H1 (cell line): ENCODE data around the gene PLEKHA4. TPM values are rescaled to one million over a fixed set of nuclear protein-coding genes. Genes with fewer than 3 reads are reported as not detected.
A peak's percentile ranks its signal among the peaks of the same experiment; 100 is the strongest.

Source experiments
- CTCF ChIA-PET: fragments of 300-600 bp; sonication (Branson Sonifier 250); formaldehyde crosslinking; loops from one replicate; lab custom pipeline; 2021; ENCODE audit not compliant: partially characterized antibody; lab: Charles Lee
- POLR2A ChIA-PET: fragments of 300-600 bp; sonication (Branson Sonifier 250); formaldehyde crosslinking; loops from one replicate; lab custom pipeline; 2021; ENCODE audit warnings: inconsistent platforms; ENCODE audit not compliant: partially characterized antibody; lab: Charles Lee
- DNase-seq, 2 experiments: peaks; one replicate each; pipeline versions ENCODE4 v3.0.0 to v3.0.0-alpha.2; 2010 to 2022; ENCODE audit warnings: low spot score in 2 of 2, low read depth in 1 of 2, mixed read lengths in 1 of 2
- FAIRE-seq: peaks from 2 replicates; lab custom pipeline; 2011; peaks lifted over from hg19 to GRCh38; lab: Jason Lieb, UNC
- H2AFZ ChIP-seq: 2 replicates; pipeline ENCODE4 v1.8.1; 2012; ENCODE audit warnings: low read length, inconsistent platforms
- H2AK5ac ChIP-seq: 2 replicates; pipeline ENCODE4 v1.6.1; 2013; ENCODE audit warnings: low read depth, low read length
- H2BK120ac ChIP-seq: replicated peaks from 2 replicates; pipeline ENCODE3; 2013; ENCODE audit warnings: low read depth, low read length, inconsistent platforms
- H2BK12ac ChIP-seq: 2 replicates; pipeline ENCODE4 v1.6.1; 2013; ENCODE audit warnings: low read depth, low read length
- H2BK15ac ChIP-seq: 2 replicates; pipeline ENCODE4 v1.6.1; 2013; ENCODE audit warnings: low read length
- H2BK20ac ChIP-seq: 2 replicates; pipeline ENCODE4 v1.6.1; 2013; ENCODE audit warnings: low read length
- H2BK5ac ChIP-seq: 2 replicates; pipeline ENCODE4 v1.6.1; 2013; ENCODE audit warnings: low read depth, low read length
- H3K14ac ChIP-seq: 2 replicates; pipeline ENCODE4 v1.6.1; 2013; ENCODE audit warnings: inconsistent platforms; ENCODE audit not compliant: insufficient read length
- H3K18ac ChIP-seq: 2 replicates; pipeline ENCODE4 v1.6.1; 2013; ENCODE audit warnings: low read length; ENCODE audit errors: extremely low read depth
- H3K23ac ChIP-seq: 2 replicates; pipeline ENCODE4 v1.6.1; 2013; ENCODE audit warnings: inconsistent platforms; ENCODE audit not compliant: insufficient read length
- H3K23me2 ChIP-seq: 2 replicates; pipeline ENCODE4 v1.6.1; 2013; ENCODE audit warnings: low read depth, low read length
- H3K27ac ChIP-seq: 2 replicates; pipeline ENCODE4 v1.6.1; 2011; ENCODE audit warnings: low read depth, low read length, inconsistent platforms
- H3K27me3 ChIP-seq, 4 experiments: replicated peaks in 1 of 4; 1 replicate in 1 of 4; 2 replicates in 3 of 4; pipeline versions ENCODE4 v1.6.1 to v1.8.1; 2011 to 2013; ENCODE audit warnings: low read length in 3 of 4, mild to moderate bottlenecking in 3 of 4, inconsistent platforms in 2 of 4, mixed read lengths in 2 of 4, moderate library complexity in 1 of 4; ENCODE audit not compliant: control insufficient read depth in 3 of 4, insufficient read depth in 3 of 4; ENCODE audit errors: extremely low read depth in 1 of 4
- H3K36me3 ChIP-seq, 4 experiments: 2 replicates each; pipeline versions ENCODE4 v1.6.1 to v1.8.1; 2011 to 2013; ENCODE audit warnings: mild to moderate bottlenecking in 4 of 4, low read length in 3 of 4, moderate library complexity in 2 of 4, control low read depth in 1 of 4, inconsistent platforms in 1 of 4; ENCODE audit not compliant: insufficient read depth in 4 of 4, control insufficient read depth in 2 of 4
- H3K4ac ChIP-seq: replicated peaks from 2 replicates; pipeline ENCODE3; 2013; ENCODE audit warnings: low read length, low read depth, mixed read lengths, inconsistent platforms; ENCODE audit not compliant: insufficient read length
- H3K4me1 ChIP-seq, 4 experiments: replicated peaks in 1 of 4; 1 replicate in 1 of 4; 2 replicates in 3 of 4; pipeline versions ENCODE4 v1.6.1 to v1.8.1; 2011 to 2013; ENCODE audit warnings: low read length in 3 of 4, inconsistent platforms in 2 of 4, mixed read lengths in 1 of 4; ENCODE audit not compliant: insufficient read depth in 4 of 4, control insufficient read depth in 3 of 4
- H3K4me2 ChIP-seq, 2 experiments: 2 replicates each; pipeline versions ENCODE4 v1.6.1 to v1.8.1; 2011 to 2013; ENCODE audit warnings: low read depth in 2 of 2, low read length in 2 of 2, control low read depth in 1 of 2, inconsistent platforms in 1 of 2, mild to moderate bottlenecking in 1 of 2; ENCODE audit not compliant: insufficient read depth in 1 of 2
- H3K4me3 ChIP-seq, 4 experiments: fragments of 200-600, 300-600 bp in 1 of 4; sonication (generic), shearing (Covaris generic), sonication (Bioruptor Twin) in 1 of 4; 2 replicates each; pipeline versions ENCODE4 v1.5.1 to v1.8.1; 2011 to 2016; ENCODE audit warnings: low read length in 4 of 4, low read depth in 3 of 4, control low read depth in 2 of 4, inconsistent platforms in 2 of 4, mild to moderate bottlenecking in 2 of 4, mixed read lengths in 1 of 4, moderate library complexity in 1 of 4; ENCODE audit not compliant: insufficient read depth in 2 of 4; ENCODE audit errors: extremely low read depth in 1 of 4
- H3K56ac ChIP-seq: replicated peaks from 2 replicates; pipeline ENCODE3; 2013; ENCODE audit warnings: low read depth, mild to moderate bottlenecking, mixed read lengths, low read length, inconsistent platforms; ENCODE audit not compliant: insufficient read length
- H3K79me1 ChIP-seq: 2 replicates; pipeline ENCODE4 v1.6.1; 2013; ENCODE audit warnings: low read depth, low read length, control low read depth
- H3K79me2 ChIP-seq, 2 experiments: 2 replicates each; pipeline versions ENCODE4 v1.6.1 to v1.8.1; 2012 to 2013; ENCODE audit warnings: low read length in 2 of 2, mild to moderate bottlenecking in 2 of 2, inconsistent platforms in 1 of 2; ENCODE audit not compliant: insufficient read depth in 2 of 2, control insufficient read depth in 1 of 2
- H3K9ac ChIP-seq, 4 experiments: replicated peaks in 1 of 4; 1 replicate in 1 of 4; 2 replicates in 3 of 4; pipeline versions ENCODE4 v1.6.1 to v1.8.1; 2011 to 2013; ENCODE audit warnings: low read depth in 3 of 4, low read length in 3 of 4, control low read depth in 2 of 4, mild to moderate bottlenecking in 2 of 4, moderate library complexity in 2 of 4, inconsistent platforms in 1 of 4; ENCODE audit errors: extremely low read depth in 1 of 4
- H3K9me3 ChIP-seq, 2 experiments: 2 replicates each; pipeline versions ENCODE4 v1.6.1 to v1.8.1; 2012 to 2013; ENCODE audit warnings: mild to moderate bottlenecking in 2 of 2, moderate library complexity in 2 of 2, control low read depth in 1 of 2, inconsistent platforms in 1 of 2, low read depth in 1 of 2, low read length in 1 of 2, mixed read lengths in 1 of 2; ENCODE audit not compliant: insufficient read depth in 2 of 2
- H4K20me1 ChIP-seq, 2 experiments: replicated peaks in 1 of 2; 2 replicates each; pipeline versions ENCODE3 to v1.8.1; 2011 to 2013; ENCODE audit warnings: inconsistent platforms in 2 of 2, low read length in 2 of 2, mild to moderate bottlenecking in 1 of 2; ENCODE audit not compliant: insufficient read depth in 2 of 2, control insufficient read depth in 1 of 2
- H4K5ac ChIP-seq: 2 replicates; pipeline ENCODE4 v1.6.1; 2013; ENCODE audit warnings: low read length, low read depth, mixed read lengths, inconsistent platforms; ENCODE audit not compliant: insufficient read length
- H4K8ac ChIP-seq: 2 replicates; pipeline ENCODE4 v1.8.0; 2013; ENCODE audit warnings: mild to moderate bottlenecking, moderate library complexity, low read length, inconsistent platforms; ENCODE audit not compliant: insufficient read depth; ENCODE audit errors: extremely low read depth
- H4K91ac ChIP-seq: replicated peaks from 2 replicates; pipeline ENCODE3; 2013; ENCODE audit warnings: low read length, mixed read lengths, inconsistent platforms; ENCODE audit not compliant: insufficient read length
- CHD1 ChIP-seq: IDR thresholded peaks from 2 replicates; pipeline ENCODE4 v1.6.1; 2012; ENCODE audit warnings: low read depth, low read length, improper control_type of control experiment
- EGR1 ChIP-seq: IDR thresholded peaks from 2 replicates; pipeline ENCODE4 v1.6.1; 2011; ENCODE audit warnings: low read depth, low read length, borderline replicate concordance
- EZH2 ChIP-seq: fragments of 200-600 bp; sonication (generic); IDR thresholded peaks from 2 replicates; pipeline ENCODE4 v1.7.1; 2012; ENCODE audit warnings: low read depth, mild to moderate bottlenecking, moderate library complexity, low read length, inconsistent platforms; ENCODE audit not compliant: severe bottlenecking
- JUN ChIP-seq: IDR thresholded peaks from 2 replicates; pipeline ENCODE4 v1.6.1; 2011; ENCODE audit warnings: low read depth, mild to moderate bottlenecking, improper control_type of control experiment, low read length
- PHF8 ChIP-seq: fragments of 200-600 bp; sonication (generic); conservative IDR thresholded peaks from 2 replicates; pipeline ENCODE4 v1.7.1; 2012; ENCODE audit warnings: low read depth, mild to moderate bottlenecking, inconsistent platforms, low read length, moderate library complexity
- POLR2AphosphoS5 ChIP-seq: IDR thresholded peaks from 2 replicates; pipeline ENCODE4 v1.6.1; 2011; ENCODE audit warnings: low read depth, low read length
- POU5F1 ChIP-seq: IDR thresholded peaks from 2 replicates; pipeline ENCODE4 v1.6.1; 2011; ENCODE audit warnings: low read depth, mild to moderate bottlenecking, low read length, moderate library complexity
- RAD21 ChIP-seq, 2 experiments: IDR thresholded peaks in 1 of 2; conservative IDR thresholded peaks in 1 of 2; 2 replicates each; pipeline ENCODE4 v1.6.1; 2011; ENCODE audit warnings: low read depth in 2 of 2, low read length in 2 of 2, improper control_type of control experiment in 1 of 2, inconsistent platforms in 1 of 2, mild to moderate bottlenecking in 1 of 2, moderate library complexity in 1 of 2
- SAP30 ChIP-seq: fragments of 300-600 bp; sonication (generic); IDR thresholded peaks from 2 replicates; pipeline ENCODE4 v1.7.1; 2012; ENCODE audit warnings: low read length, moderate library complexity, mild to moderate bottlenecking, inconsistent platforms; ENCODE audit not compliant: insufficient read depth, insufficient replicate concordance
- SIRT6 ChIP-seq: IDR thresholded peaks from one replicate; pipeline ENCODE4 v1.7.1; 2012; ENCODE audit warnings: low read length, inconsistent platforms
- WGBS, 2 experiments: shearing (Covaris generic) in 1 of 2; methylation state at CpG; one replicate each; pipeline versions ENCODE4 v1.1.6 to v1.1.7; 2013 to 2015; ENCODE audit warnings: low lambda C conversion rate in 2 of 2, mixed read lengths in 2 of 2, inconsistent platforms in 1 of 2, low coverage in 1 of 2, missing lambda C conversion rate in 1 of 2; ENCODE audit not compliant: insufficient replicate concordance in 2 of 2, insufficient coverage in 1 of 2, insufficient read length in 1 of 2; ENCODE audit errors: extremely low coverage in 1 of 2, missing lambda C conversion rate in 1 of 2; 5-methylcytosine and 5-hydroxymethylcytosine counted together
- polyA plus RNA-seq, 7 experiments: library from polyadenylated mRNA; depleted of rRNA in 3 of 7; stranded (reverse) in 5 of 7; unstranded in 2 of 7; fragments of >200 nt in 5 of 7; fragments of 200-250 nt in 2 of 7; gene quantifications; 1 replicate in 5 of 7; 2 replicates in 1 of 7; 4 replicates in 1 of 7; pipeline versions ENCODE4 v1.2.1 to v1.2.3, GENCODE V29; 2011 to 2013; ENCODE audit warnings: missing spikeins in 2 of 7, mixed read lengths in 2 of 7
- total RNA-seq: library from RNA; stranded (reverse); fragmentation: NEBNext Ultra II Directional; extraction: Animal tissue kit (Norgen Biotek cat#: 25700); gene quantifications from 2 replicates; pipeline ENCODE4 v1.2.1, GENCODE V29; 2021
- TF ChIP-seq, protein P1 (sequence below): IDR thresholded peaks from 2 replicates; pipeline ENCODE4 v1.6.1; 2011; ENCODE audit warnings: low read depth, mild to moderate bottlenecking, low read length; ENCODE audit not compliant: insufficient read depth

The PLEKHA4 gene
- total and polyA plus RNA-seq, 2 of the 8 experiments (the other 6 are each of a cell fraction or from before 2014, with no cell fraction given): 8.2 to 18.0 TPM

DNA sequence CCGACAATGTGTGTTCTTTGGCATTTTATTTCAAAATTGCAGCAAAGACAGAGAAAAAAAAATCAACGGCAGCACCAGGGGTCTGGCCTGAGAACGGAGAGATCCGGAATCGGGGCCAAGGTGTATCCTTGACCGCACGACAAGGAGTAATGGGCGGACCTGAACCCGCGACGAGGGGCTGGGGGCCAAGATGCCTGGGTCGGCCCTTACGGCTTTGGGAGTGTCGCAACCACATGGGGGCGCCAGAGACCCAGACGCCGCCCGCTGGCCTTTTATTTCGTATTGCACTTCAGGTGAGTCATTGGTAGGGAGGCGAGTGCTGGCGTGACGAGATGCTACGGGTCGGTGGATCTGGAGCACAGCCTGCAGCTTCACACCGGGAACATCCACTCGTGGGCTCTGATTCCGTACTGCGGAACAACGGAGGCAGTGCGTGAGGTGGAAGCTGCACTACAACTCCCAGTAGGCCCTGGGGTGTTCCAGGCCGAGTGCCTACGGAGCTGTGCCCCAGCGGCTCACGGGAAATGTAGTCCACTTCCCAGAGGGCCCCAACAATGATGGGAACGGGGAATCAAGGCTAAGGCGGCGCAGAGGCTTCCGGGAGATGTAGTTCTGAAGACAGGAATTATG is 73.2 kb downstream of the PLEKHA4 start:
- Histone ChIP-seq H3K18ac (peak overlapping the region; percentile 89), H2AK5ac (no peak overlapping the region), H3K23ac (no peak overlapping the region), H3K27me3 (no peaks in the 10 kb centered on the region), H4K91ac (peak overlapping the region; percentile 92), H3K79me2 (no peaks in the 10 kb centered on the region), H3K14ac (no peak overlapping the region), H3K23me2 (no peaks in the 10 kb centered on the region), H2AFZ (peak overlapping the region; percentile 93; the same call in 1 of the 2 replicates), H4K5ac (peak overlapping the region; percentile 53), H2BK5ac (peak overlapping the region; percentile 99), H3K36me3 (no peaks in the 10 kb centered on the region), H4K20me1 (no peaks in the 10 kb centered on the region), H3K4me1 (peaks cover 0 to 16% (median 10%) of the 10 kb centered on the region in 4 experiments; a peak in 6 of 7 replicates), H3K79me1 (no peaks in the 10 kb centered on the region), H3K56ac (peak overlapping the region; percentile 27), H3K9me3 (no peaks in the 10 kb centered on the region), H2BK120ac (no peak overlapping the region), H2BK15ac (peak overlapping the region; percentile 99; the same call in 1 of the 2 replicates), H2BK20ac (peak overlapping the region; percentile 73; the same call in 1 of the 2 replicates), H3K4me2 (peak overlapping the region; percentile 25 to 71), H3K4ac (no peak overlapping the region), H4K8ac (peak overlapping the region; percentile 94), H2BK12ac (peak overlapping the region; percentile 99), H3K9ac (peak overlapping the region in 3 of 4 experiments; percentile 8 to 72 (median 44); a peak in 4 of 7 replicates), H3K4me3 (peak overlapping the region; percentile 39 to 84 (median 70)), H3K27ac (peak overlapping the region; percentile 65; the same call in 1 of the 2 replicates)
- POLR2A ChIA-PET: interaction anchor here (0.6 to 2.0 kb wide), 18 partner anchors 10 to 179 kb away, joined by 3 to 13 read pairs (median 4); partner anchors contain the start of genes BCAT2, CA11, DHDH and FTL
- peak; percentile 82 to 92 for DNase-seq
- peak; percentile 91 for FAIRE-seq
- CTCF ChIA-PET: interaction anchor here (0.6 to 17.5 kb wide), 34 partner anchors 9 to 1469 kb away, joined by 3 to 285 read pairs (median 4); partner anchors contain the start of genes BCAT2, CA11 and HSD17B14
- 7% methylated on average over 37 of the region's 38 CpGs; no CpG with 5 or more reads in 1 of the 2 experiments for WGBS, 2 experiments
- TF ChIP-seq CHD1: no peak
- no peak for TF ChIP-seq SIRT6
- TF ChIP-seq RAD21 (IDR thresholded peaks at IDR 0.05 in 1 of 2, conservative IDR thresholded peaks at IDR 0.05 in 1 of 2; ENCODE audit: low read depth in 2 of 2, low read length in 2 of 2): peak; percentile 75 to 79
- TF ChIP-seq POU5F1: no peak
- TF ChIP-seq, protein P1, sequence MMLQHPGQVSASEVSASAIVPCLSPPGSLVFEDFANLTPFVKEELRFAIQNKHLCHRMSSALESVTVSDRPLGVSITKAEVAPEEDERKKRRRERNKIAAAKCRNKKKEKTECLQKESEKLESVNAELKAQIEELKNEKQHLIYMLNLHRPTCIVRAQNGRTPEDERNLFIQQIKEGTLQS: peak; percentile 36; the same call in 1 of the 2 replicates
- no peak for TF ChIP-seq SAP30
- no peak for TF ChIP-seq EGR1
- 0 out of 2 replicates have a peak, but pooled peaks have one; percentile 42 for TF ChIP-seq PHF8
- TF ChIP-seq JUN: no peak
- TF ChIP-seq POLR2AphosphoS5: peak; percentile 77
- TF ChIP-seq EZH2: no peak
